Testis (tissue), 2 donors: ENCODE data around the gene ARL6IP4.

Experiments used
- CTCF ChIP-seq, 3 experiments: fragments of 450-650 bp in 2 of 3; fragments of 200-600 bp in 1 of 3; sonication (generic) in 1 of 3; IDR thresholded peaks; one replicate each; pipeline ENCODE4 v1.5.1; 2016 to 2019; ENCODE audit warnings: antibody characterized with exemption in 3 of 3, mild to moderate bottlenecking in 2 of 3, moderate library complexity in 1 of 3
- POLR2A ChIP-seq: fragments of 450-650 bp; IDR thresholded peaks from one replicate; pipeline ENCODE4 v1.6.1; 2017; ENCODE audit warnings: antibody characterized with exemption, mild to moderate bottlenecking, moderate library complexity

DNA sequence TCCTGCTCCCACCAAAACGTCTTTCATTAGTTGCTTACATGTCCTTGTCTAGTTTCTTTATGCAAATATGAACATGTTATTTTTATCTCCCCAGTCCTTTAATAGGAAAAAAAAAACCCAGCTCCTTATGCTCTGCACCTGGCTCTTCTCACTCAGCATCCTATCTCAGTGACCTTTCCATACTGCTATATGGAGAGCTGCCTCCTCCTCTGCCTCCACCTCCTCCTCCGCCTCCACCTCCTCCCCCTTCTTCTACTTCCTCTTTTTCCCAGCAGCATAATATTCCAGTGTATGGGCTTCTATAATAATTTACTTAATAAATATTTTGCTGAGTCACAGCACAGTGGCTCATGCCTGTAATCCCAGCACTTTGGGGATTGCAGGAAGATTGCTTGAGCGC, 45.8 kb upstream of the ARL6IP4 start:
- no peak for TF ChIP-seq CTCF (IDR thresholded peaks at IDR 0.05)
- TF ChIP-seq POLR2A, result no peak
